Measurements from ENCODE around the gene APOM. TPM values are rescaled to one million over a fixed set of nuclear protein-coding genes. Genes with fewer than 3 reads are reported as not detected.

APOM gene
- total RNA-seq, 2 experiments from 2014 or later, result 1.5 to 2.1 TPM

DNA sequence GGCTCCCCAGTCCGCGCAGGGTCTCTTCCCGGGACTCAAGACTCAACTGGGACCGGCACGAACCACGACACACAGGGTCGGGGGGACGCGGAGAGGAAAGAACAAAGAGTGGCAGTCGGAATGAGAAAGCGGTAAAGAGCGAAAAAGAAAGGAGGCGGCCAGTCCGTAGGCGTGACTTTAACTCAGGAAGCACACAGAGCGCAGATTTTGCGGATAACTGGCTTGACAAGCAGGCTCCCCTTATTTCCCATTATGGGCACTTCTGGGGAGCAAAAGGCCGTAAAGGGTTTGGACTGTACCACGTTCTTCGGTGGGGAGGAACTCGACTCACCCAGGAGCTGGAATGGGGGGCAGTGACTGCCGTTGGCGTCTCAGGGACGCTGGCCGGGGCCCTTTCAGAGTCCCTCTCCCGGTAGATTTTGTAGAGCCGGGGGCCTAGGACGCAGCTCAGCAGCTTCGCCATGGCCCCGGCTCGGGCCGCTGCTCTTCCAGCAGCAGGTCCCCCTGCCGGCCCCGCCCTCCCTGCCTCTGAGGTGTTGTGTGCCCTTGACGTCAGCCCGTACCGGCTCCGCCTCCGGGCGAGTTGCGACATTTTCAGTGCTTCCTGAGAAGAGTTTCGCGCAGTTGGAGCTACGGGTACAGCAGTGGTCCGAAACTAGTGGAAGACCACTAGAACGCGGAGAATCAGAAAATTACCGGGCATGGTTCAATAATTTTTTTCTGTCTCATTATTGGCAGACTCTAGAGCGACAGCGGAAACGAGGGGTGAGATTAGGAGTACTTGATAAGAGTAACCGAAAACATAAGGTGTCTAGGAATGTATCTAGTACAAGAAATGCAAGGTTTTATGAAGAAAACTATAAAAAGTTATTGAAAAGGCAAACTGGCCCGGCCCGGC is 47.4 kb downstream of the APOM start, which contains the start of gene ABHD16A:
Gene ABHD16A (minus strand): TSS at position 506 of the 898 bp plus-strand sequence. CDS start 43 bp downstream, at position 463.
- BruUV-seq (replicated peaks), result no TSS peak
- peaks cover 14% of the 10 kb centered on the region; the same call in 1 of the 2 replicates for H3K79me2 ChIP-seq (ENCODE audit: insufficient read depth, low read depth, low read length)

DNA sequence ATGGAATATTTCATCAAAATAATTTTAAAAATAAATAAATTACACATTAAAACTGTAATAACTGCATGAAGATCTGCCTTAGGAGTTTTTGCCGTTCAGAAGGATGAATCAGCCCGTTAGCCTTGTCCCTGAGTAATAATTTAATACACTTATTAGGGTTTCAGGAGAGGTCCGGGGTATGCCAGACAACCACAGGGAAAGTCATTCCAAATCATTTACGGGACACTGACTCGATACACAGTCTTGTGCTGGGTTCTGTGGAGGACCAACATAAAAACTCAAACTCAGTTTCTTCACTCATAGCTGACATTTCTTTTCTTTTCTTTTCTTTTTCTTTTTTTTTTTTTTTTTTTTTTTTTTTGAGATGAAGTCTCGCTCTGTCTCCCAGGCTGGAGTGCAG is 50.2 kb downstream of the APOM start:
- Histone ChIP-seq H3K4me1 (ENCODE audit: insufficient read depth, low read length, poor library complexity, severe bottlenecking) (peaks cover 23% of the 10 kb centered on the region), H3K27ac (ENCODE audit: low read depth, low read length, poor library complexity, severe bottlenecking) (no peak overlapping the region), H3K4me3 (ENCODE audit: low read depth, low read length, poor library complexity, severe bottlenecking) (no peak overlapping the region), H3K9me3 (ENCODE audit: low read length) (no peaks in the 10 kb centered on the region), H3K36me3 (ENCODE audit: insufficient read depth, low read length) (no peaks in the 10 kb centered on the region), H3K4me2 (ENCODE audit: low read length) (no peak overlapping the region), H3K9me2 (ENCODE audit: insufficient read depth, low read length) (no peaks in the 10 kb centered on the region), H3K79me2 (ENCODE audit: insufficient read depth, low read depth, low read length) (peaks cover 14% of the 10 kb centered on the region; the same call in 1 of the 2 replicates), H4K20me1 (ENCODE audit: insufficient read depth, low read length) (no peaks in the 10 kb centered on the region), H2AFZ (ENCODE audit: low read length) (no peak overlapping the region)
- CTCF ChIA-PET (ENCODE audit: unreplicated experiment), result no interaction called here
- BruUV-seq (replicated peaks), result no TSS peak
- POLR2A ChIA-PET, result interaction anchor here (0.7 kb wide), 1 partner anchor 52 kb away, joined by 7 read pairs; no protein-coding TSS in a partner anchor
- no peak for DNase-seq (ENCODE audit: low spot score)
- intact Hi-C loops (cut with micrococcal nuclease; ENCODE audit: unreplicated experiment), result loop anchor here (10.0 kb wide), 1 partner anchor 249 kb away; the partner anchor contains the start of genes NELFE and SKIC2
- TF ChIP-seq EZH2phosphoT487 (IDR thresholded peaks at IDR 0.05; ENCODE audit: borderline replicate concordance, low read depth, low read length), result no peak
- TF ChIP-seq, protein P1, sequence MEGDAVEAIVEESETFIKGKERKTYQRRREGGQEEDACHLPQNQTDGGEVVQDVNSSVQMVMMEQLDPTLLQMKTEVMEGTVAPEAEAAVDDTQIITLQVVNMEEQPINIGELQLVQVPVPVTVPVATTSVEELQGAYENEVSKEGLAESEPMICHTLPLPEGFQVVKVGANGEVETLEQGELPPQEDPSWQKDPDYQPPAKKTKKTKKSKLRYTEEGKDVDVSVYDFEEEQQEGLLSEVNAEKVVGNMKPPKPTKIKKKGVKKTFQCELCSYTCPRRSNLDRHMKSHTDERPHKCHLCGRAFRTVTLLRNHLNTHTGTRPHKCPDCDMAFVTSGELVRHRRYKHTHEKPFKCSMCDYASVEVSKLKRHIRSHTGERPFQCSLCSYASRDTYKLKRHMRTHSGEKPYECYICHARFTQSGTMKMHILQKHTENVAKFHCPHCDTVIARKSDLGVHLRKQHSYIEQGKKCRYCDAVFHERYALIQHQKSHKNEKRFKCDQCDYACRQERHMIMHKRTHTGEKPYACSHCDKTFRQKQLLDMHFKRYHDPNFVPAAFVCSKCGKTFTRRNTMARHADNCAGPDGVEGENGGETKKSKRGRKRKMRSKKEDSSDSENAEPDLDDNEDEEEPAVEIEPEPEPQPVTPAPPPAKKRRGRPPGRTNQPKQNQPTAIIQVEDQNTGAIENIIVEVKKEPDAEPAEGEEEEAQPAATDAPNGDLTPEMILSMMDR (conservative IDR thresholded peaks at IDR 0.05; ENCODE audit: low read length), result no peak

More for the DNA sequence above, 47.4 kb downstream of the APOM start, which contains the start of gene ABHD16A:
- intact Hi-C loops (cut with micrococcal nuclease; ENCODE audit: unreplicated experiment), result loop anchor here (1.0 to 10.0 kb wide), 4 partner anchors 24 to 252 kb away; partner anchors contain the start of genes NELFE and SKIC2
- Histone ChIP-seq H3K9me2 (ENCODE audit: insufficient read depth, low read length) (no peaks in the 10 kb centered on the region), H3K4me3 (ENCODE audit: low read depth, low read length, poor library complexity, severe bottlenecking) (peak within 1 kb of the TSS; percentile 78), H3K36me3 (ENCODE audit: insufficient read depth, low read length) (peaks cover 16% of the 10 kb centered on the region), H4K20me1 (ENCODE audit: insufficient read depth, low read length) (no peaks in the 10 kb centered on the region), H3K4me2 (ENCODE audit: low read length) (peak within 1 kb of the TSS; percentile 98), H3K9me3 (ENCODE audit: low read length) (no peaks in the 10 kb centered on the region), H2AFZ (ENCODE audit: low read length) (peak within 1 kb of the TSS; percentile 88), H3K4me1 (ENCODE audit: insufficient read depth, low read length, poor library complexity, severe bottlenecking) (peaks cover 20% of the 10 kb centered on the region), H3K27ac (ENCODE audit: low read depth, low read length, poor library complexity, severe bottlenecking) (peak within 1 kb of the TSS; percentile 74)
- ChIA-PET POLR2A (interaction anchor here (0.6 to 1.9 kb wide), 10 partner anchors 21 to 752 kb away, joined by 3 to 7 read pairs (median 4); partner anchors contain the start of genes CLIC1, HSPA1B and MSH5), CTCF (ENCODE audit: unreplicated experiment) (interaction anchor here (0.9 kb wide), 1 partner anchor 37 kb away, joined by 3 read pairs; the partner anchor contains the start of gene MSH5)
- TF ChIP-seq, protein P1 (conservative IDR thresholded peaks at IDR 0.05; ENCODE audit: low read length), result no peak
- no peak for TF ChIP-seq EZH2phosphoT487 (IDR thresholded peaks at IDR 0.05; ENCODE audit: borderline replicate concordance, low read depth, low read length)
- DNase-seq (ENCODE audit: low spot score), result peak; percentile 99
